Activated CD4-positive, alpha-beta T cell treated with anti-CD3 and anti-CD28 coated beads, Interleukin-2, amount 50 U/mL, for 4 hours (primary cell): ENCODE results near the gene MYO5B.
"Not testable (repeated sequence)": the region's sequence is repeated elsewhere in the genome, so short reads cannot be mapped to it uniquely, and the experiment has no call there.

ENCODE experiments used
- DNase-seq, 2 experiments: peaks; one replicate each; pipeline ENCODE4 v3.0.0-alpha.2; 2020

Gene MYO5B

DNA sequence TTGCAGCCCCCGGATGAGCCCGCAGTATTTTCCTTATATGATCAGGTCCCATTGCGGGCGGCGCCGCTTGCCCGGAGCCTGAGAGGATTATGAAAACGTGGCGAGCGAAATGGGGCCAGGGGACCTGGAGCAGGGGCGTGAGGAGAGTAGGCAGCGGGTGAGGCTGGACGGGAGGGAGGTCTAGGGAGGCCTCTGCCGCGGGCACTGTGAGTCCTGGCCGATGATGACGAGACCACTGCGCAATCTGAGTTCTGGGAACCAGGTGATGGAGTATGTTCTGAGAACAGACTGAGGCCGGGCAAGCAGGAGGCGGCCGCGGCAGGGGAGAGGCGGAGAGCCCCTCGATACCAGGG lies 380.8 kb downstream of the MYO5B start:
- peak; percentile 50 to 51 for DNase-seq

DNA sequence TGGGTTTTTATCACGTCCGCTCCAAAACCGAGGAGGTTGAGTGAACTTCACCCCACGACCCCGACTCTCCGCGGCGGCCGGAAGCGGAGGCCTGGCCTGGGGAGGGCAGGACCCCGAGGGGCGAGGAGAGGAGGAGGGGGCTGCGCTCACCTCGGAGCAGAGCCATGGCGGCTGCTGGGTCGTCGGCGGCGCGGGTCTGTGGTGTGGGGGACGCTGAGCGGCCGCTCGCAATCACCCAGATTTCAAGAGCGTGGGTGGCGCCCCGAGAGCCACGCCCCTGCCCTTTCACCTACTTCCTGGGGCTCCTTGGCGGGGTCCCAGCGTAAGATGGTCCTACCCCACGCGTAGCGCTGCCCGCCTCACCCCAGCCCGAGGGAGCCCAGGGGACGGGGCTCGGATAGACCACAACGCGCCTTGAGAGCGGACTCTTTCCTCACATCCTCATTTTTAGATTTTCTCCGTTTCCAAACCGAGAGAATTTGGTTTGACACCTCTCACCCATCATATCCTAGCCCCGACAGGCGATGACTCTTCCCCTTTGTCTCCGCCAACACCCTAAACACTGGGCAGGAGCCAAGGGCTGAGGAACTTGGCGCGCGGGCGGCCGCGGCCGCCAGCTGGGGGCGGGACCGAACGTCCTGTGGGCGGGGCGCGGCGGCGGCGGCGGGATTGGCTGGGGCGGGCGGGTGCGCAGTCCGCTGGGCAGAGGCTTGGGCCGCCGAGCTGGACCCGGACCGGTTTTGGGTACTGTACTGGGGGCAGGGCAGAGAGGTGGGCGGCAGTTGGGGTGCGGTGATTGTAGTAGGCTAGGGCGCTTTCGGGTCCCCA lies 381.4 kb downstream of the MYO5B start, which contains the start of gene ACAA2:
TSS of gene ACAA2 (minus strand) at position 215 of the 828 bp plus-strand sequence. CDS start at position 166, 49 bp downstream.
- DNase-seq: peak; percentile 69 to 70

DNA sequence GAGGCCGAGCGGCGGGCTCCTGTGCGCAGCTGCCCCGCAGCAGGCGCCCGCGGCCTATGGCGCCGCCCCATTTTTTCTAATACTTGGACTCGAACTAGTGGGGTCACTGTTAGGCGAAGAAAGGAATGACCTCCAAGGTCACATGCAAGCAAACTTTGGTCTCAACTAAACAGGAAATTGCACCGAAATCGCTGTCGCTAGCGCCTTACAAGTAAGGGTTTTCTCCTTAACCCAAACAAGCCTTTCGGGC lies 382.0 kb downstream of the MYO5B start:
- no peak for DNase-seq

DNA sequence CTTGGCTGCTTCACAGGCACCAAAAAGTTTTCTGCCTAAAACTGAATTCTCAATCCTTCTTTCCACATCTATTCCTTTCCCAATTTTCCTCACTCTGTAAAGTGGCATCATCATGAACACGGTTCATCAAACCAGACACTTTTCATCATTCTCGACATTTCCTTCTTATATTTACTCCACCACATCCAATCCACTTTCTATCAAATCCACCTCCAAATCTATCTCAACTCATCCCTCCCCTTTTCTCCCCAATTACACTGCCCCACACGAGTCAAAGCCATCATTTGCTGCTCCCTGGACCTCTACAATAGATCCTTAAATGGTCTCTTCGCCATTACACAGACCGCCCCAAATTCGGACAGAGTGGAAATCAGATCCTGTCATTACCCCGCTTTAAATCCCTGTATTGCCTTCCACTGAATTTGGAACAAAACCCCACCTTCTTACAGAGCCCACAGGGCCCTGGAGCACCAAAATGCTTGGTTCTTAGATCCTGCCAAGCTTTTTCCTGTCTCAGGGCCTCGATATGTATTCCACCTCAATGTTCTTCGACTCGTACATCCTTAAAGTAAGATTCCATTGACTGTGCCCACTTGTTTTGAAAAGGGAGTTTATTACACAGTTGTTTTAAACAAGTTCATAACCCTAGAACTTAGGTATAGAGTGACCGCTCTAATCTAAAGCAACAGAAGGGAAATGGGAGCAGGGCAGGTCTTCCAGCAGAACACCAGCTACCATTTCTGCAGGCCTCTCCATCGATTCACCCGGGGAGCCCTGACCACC lies 382.5 kb downstream of the MYO5B start:
- DNase-seq: no peak

DNA sequence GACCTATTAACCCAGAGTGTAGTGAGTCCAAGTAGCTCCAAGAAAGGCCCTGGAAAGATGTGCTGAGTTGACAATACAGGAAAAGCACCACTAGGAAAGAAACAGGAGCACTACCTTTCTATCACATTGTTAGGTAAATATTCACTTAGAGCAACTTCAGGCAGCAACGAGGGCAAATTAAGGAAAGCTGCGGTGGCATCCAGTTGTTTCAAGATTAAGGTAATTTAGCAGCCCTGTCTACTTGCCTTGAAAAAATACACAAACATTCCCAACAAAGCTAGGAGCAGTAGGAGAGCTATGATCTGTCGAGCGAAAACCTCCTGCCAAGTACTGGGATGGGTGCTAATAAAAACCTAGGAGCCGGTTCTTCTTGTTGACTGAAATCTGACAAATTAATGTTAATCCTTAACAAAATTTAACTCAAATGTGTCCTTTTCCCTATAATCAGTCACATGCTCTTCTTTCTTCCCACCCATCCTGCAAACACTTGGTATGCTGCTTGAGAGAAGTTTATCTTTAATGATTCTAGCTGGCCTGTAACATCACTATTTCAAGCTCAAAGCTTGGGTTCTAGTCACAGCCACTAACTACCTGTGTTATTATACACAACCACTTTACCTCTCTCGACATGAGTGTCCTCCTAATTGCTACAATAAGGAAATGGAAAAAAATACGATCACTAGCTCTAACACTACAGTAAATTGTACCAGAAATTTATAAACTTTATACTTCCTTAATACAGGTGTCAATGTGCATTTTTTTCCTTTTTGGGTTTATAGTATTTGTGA lies 383.6 kb downstream of the MYO5B start:
- DNase-seq: no peak

DNA sequence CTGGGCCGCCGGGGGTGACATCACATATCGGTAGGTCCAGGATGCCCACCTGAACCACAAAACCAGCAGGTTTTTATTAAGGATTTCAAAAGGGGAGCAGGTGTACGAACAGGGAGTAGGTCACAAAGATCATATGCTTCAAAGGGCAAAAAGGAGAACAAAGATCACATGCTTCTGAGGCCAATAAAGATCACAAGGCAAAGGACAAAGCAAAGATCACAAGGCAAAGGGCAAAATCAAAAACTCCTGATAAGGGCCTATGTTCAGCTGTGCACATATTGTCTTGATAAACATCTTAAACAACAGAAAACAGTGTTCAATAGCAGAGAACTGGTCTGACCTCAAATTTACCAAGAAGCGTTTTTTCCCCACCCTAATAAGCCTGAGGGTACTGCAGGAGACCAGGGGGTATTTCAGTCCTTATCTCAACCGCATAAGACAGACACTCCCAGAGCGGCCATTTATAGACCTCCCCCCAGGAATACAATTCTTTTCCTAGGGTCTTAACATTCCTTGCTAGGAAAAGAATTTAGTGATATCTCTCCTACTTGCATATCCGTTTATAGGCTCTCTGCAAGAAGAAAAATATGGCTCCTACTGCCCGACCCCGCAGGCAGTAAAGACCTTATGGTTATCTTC lies 386.3 kb downstream of the MYO5B start:
- not testable (repeated sequence) for DNase-seq

DNA sequence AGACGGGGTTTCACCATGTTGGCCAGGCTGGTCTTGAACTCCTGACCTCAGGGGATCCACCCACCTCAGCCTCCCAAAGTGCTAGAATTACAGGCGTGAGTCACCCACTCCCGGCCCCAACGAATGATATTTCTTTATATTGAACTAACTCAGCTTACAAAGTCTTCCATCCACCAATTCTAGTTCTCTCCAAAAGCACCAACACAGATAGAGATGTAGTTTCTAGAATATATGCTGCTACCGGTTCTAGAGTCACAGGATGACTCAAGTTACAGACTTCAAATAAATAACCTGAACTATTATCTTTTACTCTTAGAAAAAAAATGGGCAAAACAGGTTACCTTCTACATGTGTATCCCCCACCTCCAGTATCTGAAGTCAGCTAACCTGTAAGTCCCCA lies 390.9 kb downstream of the MYO5B start:
- DNase-seq: no peak

DNA sequence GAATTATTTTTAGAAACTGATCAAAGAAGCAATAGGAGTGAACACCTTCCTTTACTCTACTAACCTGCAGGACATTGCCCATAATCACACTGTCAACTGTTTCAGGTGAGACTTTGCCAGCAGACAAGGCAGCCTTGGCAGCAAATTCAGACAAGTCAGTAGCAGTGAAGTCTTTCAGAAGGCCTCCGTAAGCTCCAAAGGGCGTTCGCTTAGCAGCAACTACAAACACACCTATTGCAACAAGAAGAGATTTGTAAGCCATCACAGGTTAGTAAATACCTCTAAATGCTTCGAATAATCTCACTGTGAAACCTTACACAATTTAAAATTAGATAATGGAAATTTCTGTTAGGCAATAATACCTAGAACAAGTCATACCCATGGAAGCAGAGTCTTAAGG lies 392.3 kb downstream of the MYO5B start:
- DNase-seq: no peak

DNA sequence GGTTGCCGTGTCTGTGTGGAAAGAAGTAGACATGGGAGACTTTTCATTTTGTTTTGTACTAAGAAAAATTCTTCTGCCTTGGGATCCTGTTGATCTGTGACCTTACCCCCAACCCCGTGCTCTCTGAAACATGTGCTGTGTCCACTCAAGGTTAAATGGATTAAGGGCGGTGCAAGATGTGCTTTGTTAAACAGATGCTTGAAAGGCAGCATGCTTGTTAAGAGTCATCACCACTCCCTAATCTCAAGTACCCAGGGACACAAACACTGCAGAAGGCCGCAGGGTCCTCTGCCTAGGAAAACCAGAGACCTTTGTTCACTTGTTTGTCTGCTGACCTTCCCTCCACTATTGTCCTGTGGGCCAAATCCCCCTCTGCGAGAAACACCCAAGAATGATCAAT lies 394.5 kb downstream of the MYO5B start:
- DNase-seq: not testable (repeated sequence)

DNA sequence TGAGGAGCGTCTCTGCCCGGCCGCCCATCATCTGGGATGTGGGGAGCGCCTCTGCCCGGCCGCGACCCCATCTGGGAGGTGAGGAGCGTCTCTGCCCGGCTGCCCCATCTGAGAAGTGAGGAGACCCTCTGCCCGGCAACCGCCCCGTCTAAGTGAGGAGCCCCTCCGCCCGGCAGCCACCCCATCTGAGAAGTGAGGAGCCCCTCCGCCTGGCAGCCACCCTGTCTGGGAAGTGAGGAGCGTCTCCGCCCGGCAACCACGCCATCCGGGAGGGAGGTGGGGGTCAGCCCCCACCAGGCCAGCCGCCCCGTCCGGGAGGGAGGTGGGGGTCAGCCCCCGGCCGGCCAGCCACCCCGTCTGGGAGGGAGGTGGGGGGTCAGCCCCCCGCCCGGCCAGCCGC lies 395.1 kb downstream of the MYO5B start:
- DNase-seq: not testable (repeated sequence)

DNA sequence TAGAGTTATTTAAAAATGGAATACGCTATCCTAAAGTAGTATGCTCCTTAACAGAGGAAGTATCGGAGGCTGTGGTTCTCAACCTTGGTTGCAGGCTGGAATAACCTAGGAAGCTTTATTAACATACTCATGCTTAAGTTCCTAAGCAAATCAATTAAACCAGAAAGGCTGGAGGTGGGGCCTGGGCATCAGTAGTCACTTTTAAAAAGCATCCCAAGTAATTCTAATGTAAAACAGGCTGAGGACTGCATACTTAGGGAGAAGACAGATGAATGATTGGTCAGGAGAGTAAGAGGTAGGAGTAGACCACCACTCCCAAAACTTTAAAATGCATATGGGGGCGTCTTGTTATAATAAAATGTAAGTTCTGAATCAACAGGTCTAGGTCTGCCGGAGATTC lies 396.9 kb downstream of the MYO5B start:
- DNase-seq: no peak

DNA sequence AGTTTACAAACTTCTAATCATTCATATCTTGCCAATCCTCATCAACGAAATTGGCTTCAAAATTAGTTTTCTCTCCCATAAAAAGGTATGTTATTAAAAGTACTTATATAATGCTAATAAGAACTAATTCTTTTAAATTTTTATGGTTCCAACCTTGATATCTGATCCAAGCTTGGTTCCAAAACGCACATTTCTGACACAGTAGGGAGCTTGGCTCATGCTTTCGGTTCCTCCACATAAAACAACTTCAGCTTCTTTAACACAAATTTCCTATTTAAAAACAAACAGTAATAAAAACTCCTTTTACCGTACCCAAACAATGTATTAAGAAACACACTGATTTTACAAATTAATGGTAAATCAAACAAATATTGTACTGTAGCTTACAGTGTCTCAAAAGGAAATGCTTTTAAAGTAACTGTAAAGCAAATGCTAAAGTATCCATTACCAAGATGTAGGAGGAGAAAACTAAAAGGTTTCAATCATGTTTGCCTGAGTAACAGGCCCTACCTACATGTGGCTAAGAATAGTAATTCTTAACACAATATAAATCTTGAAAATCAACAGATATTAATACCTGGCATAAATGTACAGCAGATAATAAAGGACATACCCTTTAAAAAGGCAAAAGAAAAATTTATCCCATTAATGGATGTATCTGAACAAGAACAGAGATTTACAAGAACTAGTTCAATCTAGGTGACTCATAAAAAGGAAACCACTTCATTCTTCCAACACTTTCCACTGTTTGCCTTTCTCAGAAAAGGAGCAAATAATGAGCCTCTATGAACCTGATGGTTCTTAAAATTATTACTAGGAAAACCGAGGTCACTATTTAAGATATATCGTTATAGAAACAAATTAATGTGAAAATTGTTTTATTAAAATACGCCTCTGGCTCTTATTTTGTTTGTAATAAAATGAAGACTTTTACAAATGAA lies 399.1 kb downstream of the MYO5B start:
- DNase-seq: no peak

DNA sequence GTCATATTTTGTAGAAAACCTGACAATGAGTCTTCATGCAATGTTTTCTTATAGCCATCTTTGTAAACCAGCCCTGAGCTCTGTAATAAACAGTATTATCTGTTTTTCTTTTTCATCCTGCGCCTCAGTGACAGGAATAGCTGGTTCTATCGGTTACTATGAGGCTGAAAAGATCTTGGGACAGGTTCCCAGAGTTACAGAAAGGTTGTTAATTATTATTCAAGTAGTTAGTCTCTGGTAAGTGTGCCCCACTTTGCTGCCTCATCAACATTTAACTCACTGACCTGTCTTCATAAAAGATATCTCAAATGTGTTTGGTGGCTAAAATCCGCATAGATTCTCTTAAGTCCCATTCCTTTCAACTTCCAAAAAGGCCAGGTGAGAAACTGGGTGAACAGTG lies 400.2 kb downstream of the MYO5B start:
- no peak for DNase-seq

DNA sequence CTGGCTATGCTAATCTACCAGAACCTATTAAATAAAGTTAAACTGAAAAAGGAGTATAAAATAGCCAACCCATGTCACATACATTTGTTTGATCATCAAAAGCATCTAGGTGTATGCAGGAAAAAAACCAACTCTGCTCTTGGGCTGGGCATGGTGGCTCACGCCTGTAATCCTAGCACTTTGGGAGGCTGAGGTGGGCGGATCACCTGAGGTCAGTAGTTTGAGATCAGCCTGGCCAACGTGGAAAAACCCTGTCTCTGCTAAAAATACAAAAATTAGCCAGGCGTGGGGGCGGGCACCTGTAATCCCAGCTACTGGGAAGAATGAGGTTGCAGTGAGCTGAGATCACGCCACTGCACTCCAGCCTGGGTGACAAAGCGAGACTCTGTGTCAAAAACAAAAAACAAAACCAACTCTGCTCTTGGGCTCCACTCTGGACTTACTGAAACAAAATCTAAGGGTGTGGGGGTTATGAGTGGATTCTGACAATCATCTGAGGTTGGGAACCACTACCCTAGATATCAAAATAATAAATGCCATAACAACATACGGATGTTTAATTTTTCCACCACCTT lies 405.3 kb downstream of the MYO5B start:
- DNase-seq: not testable (repeated sequence)

DNA sequence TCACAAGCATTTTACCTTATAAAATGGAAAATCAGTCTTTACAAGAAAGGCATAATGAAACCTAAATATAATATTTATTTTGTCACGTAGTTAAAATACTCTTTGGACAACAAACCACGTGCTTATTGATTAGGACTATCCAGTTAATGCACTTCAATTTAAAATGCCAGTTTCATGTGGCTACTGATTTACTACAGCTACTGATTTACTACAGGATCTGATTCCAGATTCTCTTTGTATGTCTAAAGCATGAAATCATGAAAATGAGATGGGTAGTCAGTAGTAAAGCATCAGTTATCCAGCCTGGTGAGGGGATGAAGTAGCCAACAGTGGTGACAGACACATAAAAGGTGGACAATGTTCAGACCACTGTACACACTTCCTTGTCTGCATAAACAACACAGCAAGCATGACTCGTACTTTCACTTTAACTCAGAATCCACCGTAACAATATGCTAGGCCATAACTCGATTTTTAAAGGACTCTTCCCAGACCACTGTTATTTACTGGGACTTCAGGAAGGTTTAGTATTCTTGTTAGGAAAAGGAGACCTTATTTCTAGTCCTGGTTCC lies 406.5 kb downstream of the MYO5B start:
- DNase-seq: no peak

DNA sequence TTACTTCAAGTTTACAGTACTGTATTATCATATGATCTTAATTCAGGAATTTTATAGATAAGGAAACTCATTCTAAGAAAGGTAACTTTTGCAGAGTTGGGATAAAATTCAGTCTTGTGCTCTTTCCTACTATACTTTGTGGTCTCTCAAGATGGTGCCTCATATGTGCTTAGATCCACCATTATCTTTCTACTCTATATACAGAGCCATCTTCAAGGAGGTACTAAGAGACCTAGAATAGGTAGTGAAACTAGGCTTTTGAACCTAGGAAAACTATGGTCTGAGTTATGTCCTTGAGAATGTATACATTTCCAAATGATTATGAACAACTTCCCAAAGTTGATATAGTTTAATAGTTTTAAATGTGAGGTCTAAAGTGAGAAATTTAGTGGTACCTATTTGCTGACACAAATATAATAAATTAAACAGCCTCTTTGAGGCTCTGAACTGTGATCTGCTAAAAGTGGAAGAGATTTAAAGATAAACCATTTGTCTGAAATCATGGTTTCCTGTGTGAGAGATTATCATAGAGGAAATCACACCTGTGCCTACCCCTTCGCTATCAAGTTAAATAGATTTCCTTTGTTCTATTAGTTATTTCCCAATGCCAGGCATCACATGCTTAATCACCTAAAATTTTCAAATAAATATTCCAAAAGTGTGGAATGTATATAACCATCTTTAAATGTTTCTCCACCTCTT lies 408.8 kb downstream of the MYO5B start:
- no peak for DNase-seq

DNA sequence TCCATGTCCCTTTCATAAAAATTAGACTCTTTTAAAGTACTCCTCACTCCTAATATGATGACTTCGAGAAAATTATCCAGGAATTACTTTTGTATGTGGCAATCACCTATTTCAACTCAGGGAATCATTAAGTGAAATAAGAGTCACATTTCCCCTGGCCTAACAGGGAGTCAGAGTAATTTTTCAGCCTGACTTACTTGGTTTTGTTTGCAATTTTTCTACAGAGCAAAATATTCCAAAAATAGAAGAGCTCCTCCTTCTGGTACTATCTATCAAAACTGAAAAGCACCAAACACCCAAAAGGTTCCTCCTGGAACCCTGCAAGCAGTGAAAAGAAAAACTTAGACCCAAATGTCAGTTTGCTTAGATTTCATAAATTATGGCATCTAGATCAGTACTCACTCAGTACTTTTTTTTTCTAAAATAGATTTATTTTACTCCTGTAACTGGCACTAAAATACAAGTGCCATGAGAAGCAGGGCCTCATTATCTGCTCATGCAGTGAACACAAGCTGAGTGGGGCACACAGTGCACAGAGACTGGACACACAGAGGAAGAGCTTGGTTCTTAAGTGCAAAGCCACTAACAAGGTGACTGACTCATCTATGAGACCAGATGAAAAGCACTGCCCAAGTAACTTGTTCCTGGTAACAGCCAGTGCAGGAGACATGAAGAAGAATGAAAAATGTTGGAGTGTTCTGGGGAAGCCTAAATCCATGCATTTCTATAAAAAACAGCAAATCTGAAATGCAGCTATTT lies 410.3 kb downstream of the MYO5B start:
- DNase-seq: no peak

DNA sequence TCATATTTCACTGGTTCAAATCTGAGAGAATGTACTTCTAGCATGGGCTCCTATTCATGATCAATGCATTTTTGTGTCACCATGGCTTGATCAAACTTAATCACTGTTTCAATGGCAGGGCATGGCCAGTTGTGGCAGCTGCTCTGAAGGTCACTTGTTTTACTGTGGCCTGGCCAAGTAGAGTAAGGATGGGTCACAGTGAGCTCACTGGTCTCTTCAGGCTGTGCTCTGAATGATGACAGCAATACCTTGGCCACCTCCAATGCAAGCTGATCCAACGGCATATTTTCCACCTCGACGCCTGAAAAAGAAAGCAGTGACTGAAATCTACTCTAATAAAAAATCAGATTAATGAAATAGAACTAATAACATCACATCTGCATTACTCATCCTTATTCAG lies 411.3 kb downstream of the MYO5B start:
- DNase-seq: not testable (repeated sequence)

DNA sequence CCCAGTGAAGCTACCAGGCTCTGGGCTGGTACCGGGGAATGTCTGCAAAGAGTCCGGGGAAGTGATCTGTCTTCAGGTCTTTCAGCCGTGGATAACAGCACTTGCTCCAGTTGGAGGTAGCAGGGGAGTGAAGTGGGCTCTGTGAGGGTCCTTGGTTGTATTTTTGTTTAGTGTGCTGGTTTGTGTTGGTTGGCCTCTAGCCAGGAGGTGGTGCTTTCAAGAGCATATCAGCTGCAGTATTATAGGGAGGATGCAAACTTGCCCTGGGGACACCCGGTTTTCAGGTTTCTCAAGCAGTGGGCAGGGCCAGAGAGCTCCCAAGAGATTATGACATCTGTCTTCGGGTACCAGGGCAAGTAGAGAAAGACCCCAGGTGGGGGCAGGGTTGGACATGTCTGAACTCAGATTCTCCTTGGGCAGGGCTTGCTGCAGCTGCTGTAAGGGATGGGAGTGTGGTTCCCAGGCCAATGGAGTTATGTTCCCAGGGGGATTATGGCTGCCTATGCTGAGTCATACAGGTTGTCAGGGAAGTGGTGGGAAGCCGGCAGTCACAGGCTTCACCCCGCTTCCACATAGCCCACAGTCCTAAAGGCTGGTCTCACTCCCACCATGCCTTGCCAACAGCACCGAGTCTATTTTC lies 416.0 kb downstream of the MYO5B start:
- DNase-seq: no peak
